C4-2B (cell line): ENCODE measurements around the gene LRCH1.

ENCODE experiments used
- H3K27ac ChIP-seq: fragments of 450-650 bp; 2 replicates; pipeline ENCODE4 v1.5.1; 2017
- CTCF ChIP-seq: fragments of 450-650 bp; conservative IDR thresholded peaks from 2 replicates; pipeline ENCODE4 v1.5.1; 2017; ENCODE audit warnings: mild to moderate bottlenecking
- ZFX ChIP-seq: fragments of 450-650 bp; IDR thresholded peaks from 2 replicates; pipeline ENCODE4 v1.6.1; 2017

Gene LRCH1

GRCh38 chr13:46582190-46582589 is 29.2 kb downstream of the LRCH1 start:
- H3K27ac ChIP-seq, result no peak overlapping the region
- no peak for TF ChIP-seq CTCF
- TF ChIP-seq ZFX, result no peak

GRCh38 chr13:46586751-46587514 is 34.0 kb downstream of the LRCH1 start:
- TF ChIP-seq ZFX (no peak), CTCF (no peak)
- no peak overlapping the region for H3K27ac ChIP-seq

GRCh38 chr13:46587807-46588418 is 34.9 kb downstream of the LRCH1 start:
- TF ChIP-seq CTCF (no peak), ZFX (no peak)
- H3K27ac ChIP-seq, result no peak overlapping the region

- no peak overlapping the region for H3K27ac ChIP-seq
- TF ChIP-seq CTCF (no peak), ZFX (no peak)
Observed at GRCh38 chr13:46592385-46592784, 39.4 kb downstream of the LRCH1 start.

- TF ChIP-seq ZFX, result no peak
- no peak for TF ChIP-seq CTCF
- no peak overlapping the region for H3K27ac ChIP-seq
Observed at GRCh38 chr13:46593398-46593797, 40.4 kb downstream of the LRCH1 start.

- TF ChIP-seq ZFX (no peak), CTCF (no peak)
Observed at GRCh38 chr13:46594374-46595078, 41.6 kb downstream of the LRCH1 start.

More at GRCh38 chr13:46594374-46595078, 41.6 kb downstream of the LRCH1 start:
- H3K27ac ChIP-seq, result no peak overlapping the region
